IMR-90 (cell line): ENCODE measurements around the gene CCL28. TPM values are rescaled to one million over a fixed set of nuclear protein-coding genes. Genes with fewer than 3 reads are reported as not detected.

Experiments used
- ATAC-seq: fragments of 200-7000 bp; cut with Tn5 transposase; 2 replicates; pipeline ENCODE4 v1.9.1; 2020; ENCODE audit warnings: low read depth, mild to moderate bottlenecking, moderate library complexity
- BruUV-seq: library from RNA; stranded (reverse); fragments of 400-500 nt; replicated peaks from 2 replicates; lab custom pipeline; 2021; lab: Mats Ljungman, UMichigan
- CTCF ChIA-PET: fragments of 300-600 bp; formaldehyde crosslinking; extraction: SDS; loops from one replicate; lab custom pipeline; 2021; ENCODE audit warnings: antibody characterized with exemption; lab: Yijun Ruan, JAX
- POLR2A ChIA-PET: fragments of 300-600 bp; sonication (Branson Sonifier 250); formaldehyde crosslinking; loops from one replicate; lab custom pipeline; 2022; ENCODE audit warnings: antibody characterized with exemption; ENCODE audit not compliant: unreplicated experiment; lab: Charles Lee
- DNase-seq: peaks from one replicate; pipeline ENCODE4 v3.0.0; 2013
- H2AFZ ChIP-seq: replicated peaks from 2 replicates; pipeline ENCODE3; 2013; ENCODE audit warnings: low read length, mild to moderate bottlenecking; ENCODE audit not compliant: poor library complexity
- H2AK5ac ChIP-seq: 2 replicates; pipeline ENCODE4 v1.6.1; 2013; ENCODE audit warnings: low read depth, low read length, inconsistent platforms
- H2AK9ac ChIP-seq: replicated peaks from 2 replicates; pipeline ENCODE3; 2013; ENCODE audit warnings: mild to moderate bottlenecking, low read depth, low read length, moderate library complexity; ENCODE audit not compliant: poor library complexity
- H2BK120ac ChIP-seq: 2 replicates; pipeline ENCODE4 v1.6.1; 2013; ENCODE audit warnings: low read depth, low read length, inconsistent platforms
- H2BK15ac ChIP-seq: 3 replicates; pipeline ENCODE4 v1.6.1; 2013; ENCODE audit warnings: low read depth, low read length, inconsistent platforms
- H2BK20ac ChIP-seq: 2 replicates; pipeline ENCODE4 v1.6.1; 2013; ENCODE audit warnings: low read depth, mild to moderate bottlenecking, inconsistent platforms, low read length, moderate library complexity
- H2BK5ac ChIP-seq: 2 replicates; pipeline ENCODE4 v1.6.1; 2013; ENCODE audit warnings: mild to moderate bottlenecking, low read depth, low read length, inconsistent platforms; ENCODE audit not compliant: poor library complexity, severe bottlenecking
- H3K14ac ChIP-seq: replicated peaks from 2 replicates; pipeline ENCODE4 v1.6.1; 2013; ENCODE audit warnings: low read depth, low read length, inconsistent platforms
- H3K18ac ChIP-seq: 2 replicates; pipeline ENCODE4 v1.6.1; 2013; ENCODE audit warnings: low read depth, low read length, control low read depth
- H3K23ac ChIP-seq: 2 replicates; pipeline ENCODE4 v1.6.1; 2013; ENCODE audit warnings: low read depth, low read length, inconsistent platforms
- H3K27ac ChIP-seq: 2 replicates; pipeline ENCODE4 v1.5.1; 2013; ENCODE audit warnings: mild to moderate bottlenecking, control low read depth, low read length; ENCODE audit not compliant: insufficient read depth
- H3K27me3 ChIP-seq: 2 replicates; pipeline ENCODE4 v1.6.1; 2013; ENCODE audit warnings: low read length; ENCODE audit not compliant: control insufficient read depth, insufficient read depth
- H3K36me3 ChIP-seq: 2 replicates; pipeline ENCODE4 v1.6.1; 2013; ENCODE audit warnings: low read length, mixed read lengths; ENCODE audit not compliant: control insufficient read depth, insufficient read depth
- H3K4ac ChIP-seq: 2 replicates; pipeline ENCODE4 v1.6.1; 2013; ENCODE audit warnings: low read depth, low read length, inconsistent platforms
- H3K4me1 ChIP-seq: 2 replicates; pipeline ENCODE4 v1.6.1; 2013; ENCODE audit warnings: low read length, mixed read lengths; ENCODE audit not compliant: control insufficient read depth, insufficient read depth
- H3K4me2 ChIP-seq: 2 replicates; pipeline ENCODE4 v1.6.1; 2013; ENCODE audit warnings: low read depth, mild to moderate bottlenecking, control low read depth, low read length, moderate library complexity
- H3K4me3 ChIP-seq: 2 replicates; pipeline ENCODE4 v1.5.1; 2013; ENCODE audit warnings: low read depth, mild to moderate bottlenecking, control low read depth, low read length, moderate library complexity; ENCODE audit not compliant: insufficient read depth
- H3K56ac ChIP-seq: 2 replicates; pipeline ENCODE4 v1.6.1; 2013; ENCODE audit warnings: low read length, inconsistent platforms; ENCODE audit not compliant: insufficient read depth; ENCODE audit errors: extremely low read depth
- H3K79me1 ChIP-seq, 2 experiments: 2 replicates each; pipeline ENCODE4 v1.6.1; 2013; ENCODE audit warnings: low read length in 2 of 2, inconsistent platforms in 1 of 2, low read depth in 1 of 2
- H3K9ac ChIP-seq: 2 replicates; pipeline ENCODE4 v1.6.1; 2013; ENCODE audit warnings: low read depth, low read length, control low read depth
- H3K9me1 ChIP-seq: 2 replicates; pipeline ENCODE4 v1.6.1; 2013; ENCODE audit warnings: low read length, inconsistent platforms; ENCODE audit not compliant: insufficient read depth
- H3K9me3 ChIP-seq: 2 replicates; pipeline ENCODE4 v1.6.1; 2013; ENCODE audit warnings: low read length; ENCODE audit not compliant: control insufficient read depth, insufficient read depth
- H4K20me1 ChIP-seq: 2 replicates; pipeline ENCODE4 v1.6.1; 2013; ENCODE audit warnings: low read length, inconsistent platforms; ENCODE audit not compliant: insufficient read depth
- H4K5ac ChIP-seq: 2 replicates; pipeline ENCODE4 v1.6.1; 2013; ENCODE audit warnings: mild to moderate bottlenecking, low read depth, low read length, control low read depth
- H4K8ac ChIP-seq, 2 experiments: 2 replicates each; pipeline ENCODE4 v1.6.1; 2013; ENCODE audit warnings: low read depth in 2 of 2, low read length in 2 of 2, control low read depth in 1 of 2, inconsistent platforms in 1 of 2
- H4K91ac ChIP-seq: 2 replicates; pipeline ENCODE4 v1.6.1; 2013; ENCODE audit warnings: low read depth, low read length, inconsistent platforms; ENCODE audit not compliant: insufficient read depth
- BHLHE40 ChIP-seq: fragments of 150-350 bp; IDR thresholded peaks from 2 replicates; pipeline ENCODE4 v1.6.1; 2016; ENCODE audit warnings: mild to moderate bottlenecking, low read depth, low read length
- CEBPB ChIP-seq: IDR thresholded peaks from 2 replicates; pipeline ENCODE4 v1.6.1; 2012; ENCODE audit warnings: low read depth, low read length, improper control_type of control experiment
- CTCF ChIP-seq: conservative IDR thresholded peaks from 2 replicates; pipeline ENCODE4 v1.5.1; 2012; ENCODE audit warnings: mild to moderate bottlenecking, low read depth, low read length, improper control_type of control experiment
- ELK1 ChIP-seq: fragments of 150-350 bp; IDR thresholded peaks from 2 replicates; pipeline ENCODE4 v1.6.1; 2016; ENCODE audit warnings: low read depth, mild to moderate bottlenecking, low read length, moderate library complexity, borderline replicate concordance
- FOS ChIP-seq: fragments of 150-350 bp; IDR thresholded peaks from 2 replicates; pipeline ENCODE4 v1.6.1; 2016; ENCODE audit warnings: low read depth, low read length
- MAZ ChIP-seq: IDR thresholded peaks from 2 replicates; pipeline ENCODE4 v1.6.1; 2012; ENCODE audit warnings: low read depth, mild to moderate bottlenecking, low read length, improper control_type of control experiment, moderate library complexity, borderline replicate concordance
- MXI1 ChIP-seq: IDR thresholded peaks from 2 replicates; pipeline ENCODE4 v1.6.1; 2012; ENCODE audit warnings: low read depth, mild to moderate bottlenecking, low read length, moderate library complexity, borderline replicate concordance
- NFE2L2 ChIP-seq: fragments of 150-350 bp; IDR thresholded peaks from 2 replicates; pipeline ENCODE4 v1.6.1; 2016; ENCODE audit warnings: low read depth, mild to moderate bottlenecking, low read length
- POLR2A ChIP-seq: IDR thresholded peaks from 2 replicates; pipeline ENCODE4 v1.6.1; 2012; ENCODE audit warnings: mild to moderate bottlenecking, low read depth, low read length
- RCOR1 ChIP-seq: IDR thresholded peaks from 2 replicates; pipeline ENCODE4 v1.6.1; 2012; ENCODE audit warnings: mild to moderate bottlenecking, low read length, improper control_type of control experiment; ENCODE audit not compliant: insufficient replicate concordance
- RFX5 ChIP-seq: IDR thresholded peaks from 2 replicates; pipeline ENCODE4 v1.8.0; 2012; ENCODE audit warnings: low read depth, mild to moderate bottlenecking, low read length, moderate library complexity
- USF2 ChIP-seq: fragments of 150-350 bp; IDR thresholded peaks from 2 replicates; pipeline ENCODE4 v1.6.1; 2017; ENCODE audit warnings: mild to moderate bottlenecking, antibody characterized with exemption, low read length, low read depth
- WGBS, 2 experiments: methylation state at CpG; one replicate each; pipeline versions ENCODE4 v1.1.5 to v1.1.7; 2013; ENCODE audit warnings: missing lambda C conversion rate in 2 of 2; ENCODE audit not compliant: insufficient read length in 1 of 2; ENCODE audit errors: extremely low coverage in 2 of 2; 5-methylcytosine and 5-hydroxymethylcytosine counted together
- dilution Hi-C: fragments of 300-500 bp; cut with HindIII; formaldehyde crosslinking; loops from one replicate; pipeline ENCODE4 v1.14.3; 2018; ENCODE audit warnings: low sequenced_read_pairs; ENCODE audit not compliant: unreplicated experiment
- in situ Hi-C: fragments of 300-500 bp; cut with MboI; formaldehyde crosslinking; loops from 3 replicates; pipeline ENCODE4 v1.14.3; 2019; ENCODE audit warnings: low sequenced_read_pairs, inconsistent platforms, mixed read lengths
- intact Hi-C: fragments of 100-400 bp; cut with micrococcal nuclease; formaldehyde crosslinking; loops from 2 replicates; pipeline ENCODE4 v1.10.0; 2022
- polyA plus RNA-seq, 3 experiments: library from polyadenylated mRNA; depleted of rRNA; stranded (reverse); fragments of >200 nt; gene quantifications; 2 replicates each; pipeline ENCODE4 v1.2.3, GENCODE V29; 2012; ENCODE audit warnings: low replicate concordance in 1 of 3
- total RNA-seq: library from RNA; depleted of rRNA; stranded (reverse); fragments of >200 nt; gene quantifications from 2 replicates; pipeline ENCODE4 v1.2.3, GENCODE V29; 2012

CCL28 gene
- total and polyA plus RNA-seq, 2 of the 4 experiments (the other 2 are of a cell fraction), result under 0.01 to 0.02 TPM

GRCh38 chr5:43437062-43437660 lies 25.0 kb upstream of the CCL28 start:
- H4K5ac ChIP-seq, result no peak overlapping the region
- WGBS, 2 experiments, result no CpG with 5 or more reads among the region's 3 CpGs
- H4K91ac ChIP-seq, result no peak overlapping the region
- no peaks in the 10 kb centered on the region for H3K79me1 ChIP-seq
- H3K27ac ChIP-seq, result no peak overlapping the region
- ChIA-PET POLR2A (no interaction called here), CTCF (no interaction called here)
- H3K27me3 ChIP-seq, result no peaks in the 10 kb centered on the region
- H3K9ac ChIP-seq, result no peak overlapping the region
- no peaks in the 10 kb centered on the region for H4K20me1 ChIP-seq
- dilution Hi-C loops (no loop called here), in situ Hi-C loops (no loop called here), intact Hi-C loops (no loop called here)
- H3K23ac ChIP-seq, result no peak overlapping the region
- H2AK9ac ChIP-seq, result no peak overlapping the region
- no peak overlapping the region for H2AK5ac ChIP-seq
- DNase-seq, result no peak
- no peak overlapping the region for H3K4me3 ChIP-seq
- BruUV-seq, result no TSS peak
- no peak overlapping the region for H3K4me2 ChIP-seq
- H2BK5ac ChIP-seq, result no peak overlapping the region
- no peak overlapping the region for H2BK120ac ChIP-seq
- no peak for ATAC-seq
- H3K14ac ChIP-seq, result no peak overlapping the region
- TF ChIP-seq NFE2L2 (no peak), FOS (no peak), ELK1 (no peak), RFX5 (no peak), RCOR1 (no peak), CEBPB (no peak), USF2 (no peak), MXI1 (no peak), MAZ (no peak), BHLHE40 (no peak), CTCF (no peak), POLR2A (no peak)
- H2BK20ac ChIP-seq, result no peak overlapping the region
- H3K4ac ChIP-seq, result no peak overlapping the region
- H2AFZ ChIP-seq, result no peak overlapping the region
- no peaks in the 10 kb centered on the region for H3K9me3 ChIP-seq
- no peaks in the 10 kb centered on the region for H3K36me3 ChIP-seq
- no peak overlapping the region for H4K8ac ChIP-seq
- H3K18ac ChIP-seq, result no peak overlapping the region
- H2BK15ac ChIP-seq, result no peak overlapping the region
- H3K56ac ChIP-seq, result no peak overlapping the region
- peaks cover 2% of the 10 kb centered on the region; the same call in 1 of the 2 replicates for H3K9me1 ChIP-seq
- no peaks in the 10 kb centered on the region; the same call in 1 of the 2 replicates for H3K4me1 ChIP-seq
